Islet of Langerhans (tissue), 1 donor: ENCODE data around the gene KLHL24.
A peak's percentile ranks its signal among the peaks of the same experiment; 100 is the strongest.
"Not testable (repeated sequence)": the region's sequence is repeated elsewhere in the genome, so short reads cannot be mapped to it uniquely, and the experiment has no call there.

Experiments used
- FAIRE-seq: peaks from one replicate; lab custom pipeline; 2011; peaks lifted over from hg19 to GRCh38; lab: Jason Lieb, UNC

The KLHL24 gene

DNA sequence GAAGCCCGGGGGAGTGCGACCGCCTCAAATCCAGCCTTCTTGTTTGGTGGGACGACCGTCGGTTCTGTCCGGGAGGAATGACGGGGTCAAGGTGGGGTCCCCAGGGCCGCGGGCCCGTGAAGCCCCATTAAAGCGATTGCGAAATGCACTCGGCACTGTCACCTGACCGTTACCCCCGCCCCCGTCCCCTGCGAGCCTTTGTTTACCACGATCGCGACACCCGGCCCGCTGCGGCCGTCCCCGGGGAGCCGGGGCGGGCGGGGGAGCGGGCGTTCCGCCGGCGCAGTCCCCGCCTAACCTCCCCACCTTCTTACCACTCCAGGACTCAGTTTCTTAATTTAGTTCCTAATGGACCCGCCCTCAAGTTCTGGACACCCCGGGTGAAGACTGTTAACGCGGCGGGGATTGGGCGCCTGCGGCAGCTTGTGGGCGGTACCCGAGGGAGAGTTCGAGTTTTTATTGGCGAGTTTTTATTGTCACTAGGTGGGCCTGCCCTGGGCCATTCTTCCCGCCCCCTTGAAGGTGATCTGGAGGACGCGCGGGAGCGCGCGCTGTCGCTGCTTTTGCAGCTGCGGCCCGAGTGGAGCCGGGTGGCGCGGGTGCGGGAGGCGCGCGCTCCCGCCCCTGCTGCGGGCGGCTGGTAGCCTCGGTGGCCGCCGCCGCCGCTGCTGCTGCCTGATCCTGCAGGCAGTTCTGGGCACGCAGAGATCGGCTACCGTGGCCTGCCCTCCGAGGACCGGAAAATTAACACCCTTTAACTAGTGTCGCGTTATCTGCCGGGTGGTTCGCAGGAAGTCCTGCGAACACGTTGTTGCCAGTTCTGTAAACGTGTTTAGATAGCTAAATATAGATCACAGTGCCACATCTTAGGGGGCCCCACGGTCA is 1.0 kb downstream of the KLHL24 start:
- FAIRE-seq: peak; percentile 13

GRCh38 chr3:183637106-183637486 is 1.7 kb downstream of the KLHL24 start:
- FAIRE-seq: peak; percentile 51

DNA sequence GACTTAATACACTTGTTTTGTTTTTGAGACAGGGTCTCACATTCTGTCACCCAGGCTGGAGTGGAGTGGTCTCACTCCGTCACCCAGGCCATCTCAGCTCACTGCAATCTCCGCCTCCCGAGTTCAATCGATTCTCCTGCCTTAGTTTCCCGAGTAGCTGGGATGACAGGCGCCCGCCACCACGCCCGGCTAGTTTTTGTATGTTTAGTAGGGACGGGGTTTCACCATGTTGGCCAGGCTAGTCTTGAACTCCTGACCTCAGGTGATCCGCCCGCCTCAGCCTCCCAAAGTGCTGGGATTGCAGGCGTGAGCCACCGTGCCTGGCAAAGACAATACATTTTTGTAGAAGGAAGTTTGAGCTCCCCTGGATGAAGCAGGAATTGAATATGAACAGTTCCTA is 2.2 kb downstream of the KLHL24 start:
- not testable (repeated sequence) for FAIRE-seq

DNA sequence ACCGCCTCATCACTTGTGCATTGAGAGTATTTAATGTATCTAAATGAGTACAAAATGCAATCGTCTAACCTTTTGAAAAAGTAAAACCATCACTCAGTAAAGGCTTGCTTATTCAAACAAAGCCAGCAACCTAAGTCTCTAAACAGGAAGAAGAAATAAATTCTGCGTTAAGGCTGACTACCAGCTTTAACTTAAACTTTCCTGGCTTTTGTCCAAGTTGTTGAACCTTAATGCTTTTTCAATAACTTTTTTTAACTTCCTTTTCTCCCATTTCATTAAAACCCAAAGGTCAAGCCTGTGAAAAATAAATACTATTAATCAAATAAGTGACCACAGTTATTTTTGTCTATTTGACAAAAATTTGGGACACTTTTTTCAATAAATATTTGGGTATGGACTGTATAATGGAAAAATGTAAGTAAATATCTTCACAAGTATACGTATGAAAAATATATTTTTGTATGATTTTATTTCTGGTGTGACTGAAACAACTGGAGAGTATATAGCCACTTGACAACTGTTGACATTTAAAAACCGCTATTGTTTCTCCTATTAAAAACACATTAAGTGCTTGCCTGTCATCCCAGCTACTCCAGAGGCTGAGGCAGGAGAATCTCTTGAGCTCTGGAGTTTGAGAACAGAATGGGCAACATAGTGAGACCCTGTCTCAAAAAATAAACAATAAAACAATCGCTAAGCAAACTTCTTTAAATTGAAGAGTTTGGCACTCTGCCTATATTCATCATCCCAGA is 2.9 kb downstream of the KLHL24 start:
- no peak for FAIRE-seq

- not testable (repeated sequence) for FAIRE-seq
These were observed 5.2 kb downstream of the KLHL24 start for GRCh38 chr3:183640635-183641034.

DNA sequence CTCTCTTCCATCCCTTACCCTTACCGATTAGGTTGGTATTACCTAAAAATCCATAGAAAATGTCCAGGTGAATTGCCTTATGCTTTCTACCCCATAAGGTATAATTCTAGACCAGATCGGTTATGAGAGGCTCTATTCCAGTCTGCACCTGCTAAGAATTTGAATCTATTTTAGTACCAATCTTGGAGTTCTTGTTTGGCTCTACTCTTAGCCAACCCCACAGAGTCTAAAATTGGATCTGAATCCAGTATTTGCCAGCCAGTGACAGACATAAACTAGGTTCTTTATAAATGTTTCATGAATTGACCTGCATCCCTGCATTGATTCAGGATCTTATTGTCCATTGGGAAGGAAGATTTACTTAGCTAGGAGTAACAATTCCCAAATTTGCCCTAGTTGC is 6.5 kb downstream of the KLHL24 start:
- no peak for FAIRE-seq

DNA sequence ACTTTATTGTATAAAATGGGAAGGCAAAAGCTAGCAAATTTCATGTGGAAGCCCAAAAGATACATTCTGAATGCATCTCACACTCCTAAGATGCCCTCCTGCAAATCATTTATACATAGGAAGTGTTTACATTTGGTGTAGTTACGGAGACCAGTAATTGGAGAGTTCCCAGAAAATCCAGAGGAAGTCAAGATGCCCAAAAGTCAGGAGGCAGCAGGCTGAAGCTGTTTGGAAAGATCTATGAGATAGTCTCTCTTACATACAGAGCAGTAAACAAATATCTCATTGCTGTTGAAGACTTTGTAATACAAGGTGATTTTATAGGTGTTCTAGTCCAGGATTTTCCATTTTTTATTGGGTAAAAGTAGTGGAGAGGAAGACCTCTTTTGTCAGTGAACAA is 8.8 kb downstream of the KLHL24 start:
- no peak for FAIRE-seq

- FAIRE-seq: peak; percentile 13
These were observed 9.8 kb downstream of the KLHL24 start for GRCh38 chr3:183645254-183645653.

- no peak for FAIRE-seq
These were observed 15.1 kb downstream of the KLHL24 start for GRCh38 chr3:183650554-183650953.

DNA sequence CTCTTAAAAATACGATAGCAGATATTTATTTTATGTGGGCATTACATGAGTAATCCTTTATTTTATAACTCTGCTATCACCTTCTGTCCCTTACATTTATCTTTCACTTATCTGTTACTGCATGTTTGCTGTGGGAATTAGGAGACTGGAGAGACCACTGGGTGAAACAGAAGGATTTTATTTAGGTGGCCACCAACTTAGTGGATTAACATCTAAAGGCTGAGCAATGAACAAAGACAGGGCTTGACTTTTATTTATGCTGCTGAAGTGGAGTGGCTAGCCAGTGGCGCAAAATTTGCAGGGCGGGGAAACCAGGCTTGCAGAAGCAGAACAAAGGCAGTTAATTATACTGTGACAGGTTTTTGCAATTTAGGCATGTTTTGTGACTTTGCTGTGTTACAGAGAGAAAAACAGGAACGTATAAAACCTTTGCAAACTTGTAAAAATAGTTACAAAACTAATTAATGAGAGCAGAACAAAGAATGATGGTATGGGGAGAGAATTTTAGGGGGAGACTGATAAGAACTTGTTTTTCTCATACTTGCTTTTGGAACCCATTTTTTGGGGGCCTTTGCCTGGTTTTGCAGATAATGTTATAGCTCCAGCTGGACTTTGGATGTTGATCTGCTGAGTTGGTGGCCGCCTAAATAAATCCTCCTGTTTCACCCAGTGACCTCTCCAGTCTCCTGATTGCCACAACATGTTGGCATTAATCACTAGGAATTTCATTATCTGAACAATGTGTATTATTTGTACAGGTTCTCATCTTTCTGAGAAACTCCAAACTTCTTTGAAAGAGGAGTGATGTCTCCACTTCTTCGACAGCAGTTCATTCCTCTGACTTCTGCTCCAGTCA is 18.0 kb downstream of the KLHL24 start:
- no peak for FAIRE-seq

DNA sequence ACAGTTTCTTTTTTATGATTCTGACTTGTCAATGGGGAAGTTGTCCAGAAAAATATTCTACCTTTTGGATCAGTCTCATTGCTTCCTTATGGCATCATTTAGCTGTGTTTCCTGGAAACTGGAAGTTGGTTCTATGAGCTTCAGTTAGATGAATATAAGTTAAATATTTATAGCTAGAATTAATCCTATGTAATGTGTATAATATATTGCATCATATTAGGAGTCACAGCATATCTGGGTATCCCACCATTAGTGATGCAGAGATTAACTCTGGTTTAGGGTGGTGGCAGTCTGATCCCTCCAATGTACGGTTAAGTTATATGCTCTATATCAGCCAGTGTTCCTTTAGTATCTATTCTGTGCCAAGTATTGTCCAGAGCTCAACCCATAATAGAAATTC is 19.3 kb downstream of the KLHL24 start:
- FAIRE-seq: no peak

DNA sequence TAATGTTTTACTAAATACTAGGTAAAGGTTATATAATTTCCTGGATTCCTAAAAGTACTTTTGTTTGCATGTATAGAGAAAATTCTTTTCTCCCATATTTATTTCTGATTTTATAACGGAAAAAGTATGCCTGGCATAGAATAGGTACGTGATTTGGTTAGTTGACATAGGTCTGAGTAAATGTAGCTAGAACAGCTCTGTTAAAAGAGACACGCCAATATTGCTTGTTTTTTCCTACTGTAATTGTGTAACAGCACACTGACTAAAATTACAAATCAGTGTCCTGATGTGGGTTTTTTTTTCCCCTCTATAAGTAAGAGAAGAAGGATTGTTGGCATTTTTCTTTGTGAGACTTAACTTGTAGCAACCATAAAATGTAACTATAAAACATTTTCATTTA is 26.7 kb downstream of the KLHL24 start:
- FAIRE-seq: no peak

DNA sequence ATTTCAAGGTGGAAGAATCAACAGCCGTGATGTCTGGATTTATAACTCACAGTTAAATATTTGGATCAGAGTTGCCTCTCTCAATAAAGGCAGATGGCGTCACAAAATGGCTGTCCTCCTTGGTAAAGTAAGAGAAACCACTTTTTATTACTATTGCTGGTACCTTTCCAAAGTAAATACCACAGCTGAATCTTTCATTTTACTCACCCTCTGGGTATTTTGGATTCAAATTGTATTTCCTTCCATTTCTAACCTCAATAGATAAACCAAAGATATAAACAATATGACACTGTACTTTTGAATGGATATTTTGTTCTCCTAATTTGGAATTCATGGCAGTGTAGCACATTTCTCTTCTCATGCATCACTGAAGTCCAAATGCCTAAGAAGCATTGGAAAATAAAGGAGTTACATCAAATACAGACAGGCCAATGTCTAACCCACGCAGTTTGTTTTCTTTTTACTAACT is 29.5 kb downstream of the KLHL24 start:
- FAIRE-seq: peak; percentile 86

DNA sequence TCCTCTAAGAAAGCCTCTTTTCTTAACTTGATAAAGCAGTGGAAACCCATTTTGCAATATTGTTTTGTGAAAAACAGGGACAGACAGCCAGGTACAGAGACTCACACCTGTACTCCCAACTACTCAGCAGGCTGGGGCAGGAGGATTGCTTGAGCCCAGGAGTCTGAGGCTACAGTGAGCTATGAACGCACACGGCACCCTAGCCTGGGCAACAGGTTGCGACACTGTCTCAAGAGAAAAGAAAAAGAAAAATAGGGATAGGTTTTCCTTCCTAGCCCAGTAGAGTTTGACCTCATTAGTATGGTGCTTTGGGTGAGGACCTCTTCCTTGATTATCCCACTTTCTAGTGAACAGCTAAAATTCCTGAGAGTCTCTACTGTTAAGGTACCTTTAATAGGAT is 44.6 kb downstream of the KLHL24 start:
- no peak for FAIRE-seq

DNA sequence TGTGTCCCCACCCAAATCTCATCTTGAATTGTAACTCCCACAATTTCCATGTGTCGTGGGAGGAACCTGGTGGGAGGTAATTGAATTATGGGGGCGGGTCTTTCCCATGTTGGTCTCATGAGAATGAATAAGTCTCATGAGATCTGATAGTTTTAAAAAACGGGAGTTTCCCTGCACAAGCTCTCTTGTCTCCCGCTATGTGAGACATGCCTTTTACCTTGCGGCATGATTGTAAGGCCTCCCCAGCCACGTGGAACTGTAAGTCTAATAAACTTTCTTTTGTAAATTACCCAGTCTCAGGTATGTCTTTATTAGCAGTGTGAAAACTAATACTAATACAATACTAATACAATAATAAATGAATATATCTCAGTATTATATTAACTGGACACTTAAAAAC is 52.3 kb downstream of the KLHL24 start:
- FAIRE-seq: no peak

DNA sequence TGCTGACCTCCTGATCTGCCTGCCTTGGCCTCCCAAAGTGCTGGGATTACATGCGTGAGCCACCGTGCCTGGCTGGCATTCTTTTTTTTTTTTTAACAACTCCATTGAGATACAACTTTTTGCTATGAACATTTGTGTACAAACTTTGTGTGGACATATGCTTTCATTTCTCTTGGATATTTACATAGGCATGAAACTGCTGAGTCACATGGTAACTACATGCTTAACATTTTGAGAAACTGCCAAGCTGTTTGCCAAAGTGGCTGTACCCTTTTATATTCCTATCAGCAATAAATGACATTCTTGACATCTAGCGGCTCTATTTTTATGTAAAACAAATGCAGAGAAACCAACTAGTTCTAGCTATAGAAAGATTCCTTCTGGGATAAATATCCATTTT is 53.5 kb downstream of the KLHL24 start:
- no peak for FAIRE-seq

DNA sequence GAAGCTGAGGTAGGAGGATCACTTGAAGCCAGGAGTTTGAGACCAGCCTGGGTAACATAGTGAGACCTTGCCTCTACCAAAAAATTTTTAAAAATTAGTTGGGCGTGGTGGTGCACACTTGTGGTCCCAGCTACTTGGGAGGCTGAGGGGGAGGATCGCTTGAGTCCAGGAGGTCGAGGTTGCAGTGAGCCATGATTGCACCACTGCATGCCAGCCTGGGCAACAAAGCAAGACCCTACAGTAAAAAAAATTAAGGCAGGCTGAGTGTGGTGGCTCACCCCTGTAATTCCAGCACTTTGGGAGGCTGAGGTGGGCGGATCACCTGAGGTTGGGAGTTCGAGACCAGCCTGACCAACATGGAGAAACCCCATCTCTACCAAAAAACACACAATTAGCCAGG is 54.2 kb downstream of the KLHL24 start:
- not testable (repeated sequence) for FAIRE-seq

DNA sequence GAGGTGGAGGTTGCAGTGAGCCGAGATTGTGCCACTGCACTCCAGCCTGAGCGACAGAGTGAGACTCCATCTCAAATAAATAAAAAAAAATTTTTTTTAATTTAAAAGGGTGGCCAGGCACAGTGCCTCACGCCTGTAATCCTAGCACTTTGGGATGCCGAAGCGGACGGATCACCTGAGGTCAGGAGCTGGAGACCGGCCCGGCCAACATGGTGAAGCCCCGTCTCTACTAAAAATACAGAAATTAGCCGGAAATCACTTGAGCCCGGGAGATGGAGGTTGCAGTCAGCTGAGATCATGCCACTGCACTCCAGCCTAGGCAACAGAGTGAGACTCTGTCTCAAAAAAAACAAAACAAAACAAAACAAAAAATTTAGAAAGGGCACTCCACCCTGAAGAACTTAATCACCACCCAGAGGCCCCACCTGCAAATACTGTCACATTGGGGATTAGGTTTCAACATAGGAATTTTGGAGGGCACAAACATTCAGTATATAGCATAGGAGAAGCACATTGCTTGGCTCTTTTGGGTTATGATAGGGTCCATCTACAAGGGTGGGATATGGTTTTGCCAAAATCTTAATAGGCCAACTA is 55.1 kb downstream of the KLHL24 start:
- FAIRE-seq: no peak

- no peak for FAIRE-seq
These were observed 57.0 kb downstream of the KLHL24 start for GRCh38 chr3:183692436-183692835.

- FAIRE-seq: no peak
These were observed 60.3 kb downstream of the KLHL24 start for GRCh38 chr3:183695569-183696364.

GRCh38 chr3:183697123-183697609 is 61.7 kb downstream of the KLHL24 start:
- FAIRE-seq: no peak
